CD4-positive, alpha-beta T cell (primary cell): ENCODE results near the gene SHC4. TPM values are rescaled to one million over a fixed set of nuclear protein-coding genes. Genes with fewer than 3 reads are reported as not detected.

ENCODE experiments used
- ATAC-seq: fragments of 200-7000 bp; cut with Tn5 transposase; one replicate; pipeline ENCODE4 v1.10.0; 2022; ENCODE audit warnings: mild to moderate bottlenecking; ENCODE audit not compliant: poor library complexity
- CTCF ChIA-PET: fragments of 350-600 bp; sonication (Branson Sonifier 250); formaldehyde crosslinking; loops from one replicate; lab custom pipeline; 2021; ENCODE audit warnings: antibody characterized with exemption, inconsistent platforms; lab: Charles Lee
- POLR2A ChIA-PET: fragments of 350-600 bp; sonication (Branson Sonifier 250); formaldehyde crosslinking; loops from one replicate; lab custom pipeline; 2021; ENCODE audit warnings: antibody characterized with exemption, inconsistent platforms; lab: Charles Lee
- DNase-seq, 14 experiments: peaks; one replicate each; pipeline ENCODE4 v3.0.0-alpha.2; 2013 to 2020; ENCODE audit warnings: mixed read lengths in 2 of 14
- H3K27ac ChIP-seq, 2 donors: one replicate each; pipeline versions ENCODE4 v1.5.1 to v1.7.0; 2013; ENCODE audit warnings: low read length in 2 of 2, low read depth in 1 of 2, mild to moderate bottlenecking in 1 of 2
- H3K27me3 ChIP-seq, 2 experiments: 1 replicate in 1 of 2; 2 replicates in 1 of 2; pipeline versions ENCODE4 v1.6.1 to v1.7.0; 2013; ENCODE audit warnings: low read length in 2 of 2, control low read depth in 1 of 2, mild to moderate bottlenecking in 1 of 2, moderate library complexity in 1 of 2; ENCODE audit not compliant: insufficient read depth in 2 of 2, control insufficient read depth in 1 of 2
- H3K36me3 ChIP-seq: one replicate; pipeline ENCODE4 v1.6.1; 2013; ENCODE audit warnings: low read length, control low read depth; ENCODE audit not compliant: insufficient read depth
- H3K4me1 ChIP-seq: one replicate; pipeline ENCODE4 v1.6.1; 2013; ENCODE audit warnings: low read length, control low read depth; ENCODE audit not compliant: insufficient read depth
- H3K4me3 ChIP-seq: one replicate; pipeline ENCODE4 v1.5.1; 2013; ENCODE audit warnings: mild to moderate bottlenecking, low read length, moderate library complexity
- H3K9me3 ChIP-seq, 2 experiments: 1 replicate in 1 of 2; 2 replicates in 1 of 2; pipeline versions ENCODE4 v1.6.1 to v1.7.0; 2013; ENCODE audit warnings: low read length in 2 of 2, mild to moderate bottlenecking in 2 of 2, control low read depth in 1 of 2, moderate library complexity in 1 of 2; ENCODE audit not compliant: control insufficient read depth in 1 of 2, insufficient read depth in 1 of 2
- H3K27ac Mint-ChIP-seq: one replicate; pipeline ENCODE4 v1.8.0; 2020; ENCODE audit warnings: mixed read lengths
- H3K27me3 Mint-ChIP-seq: one replicate; pipeline ENCODE4 v1.8.0; 2021; ENCODE audit warnings: mixed read lengths
- H3K36me3 Mint-ChIP-seq: one replicate; pipeline ENCODE4 v1.8.0; 2021; ENCODE audit warnings: low read depth, mixed read lengths
- H3K4me1 Mint-ChIP-seq: one replicate; pipeline ENCODE4 v1.8.0; 2021; ENCODE audit warnings: low read depth, mixed read lengths
- H3K4me3 Mint-ChIP-seq: one replicate; pipeline ENCODE4 v1.8.0; 2020; ENCODE audit warnings: mild to moderate bottlenecking, mixed read lengths
- H3K9me3 Mint-ChIP-seq: one replicate; pipeline ENCODE4 v1.8.0; 2020; ENCODE audit warnings: mixed read lengths
- intact Hi-C, 2 experiments: fragments of 100-400 bp; cut with DNase I in 1 of 2; cut with micrococcal nuclease in 1 of 2; formaldehyde crosslinking; loops; one replicate each; pipeline versions ENCODE4 v1.15.1 to v1.9.0; 2023 to 2025; cut with DNase I, micrococcal nuclease
- total RNA-seq, 174 experiments: library from RNA in 2 of 174; stranded (reverse) in 2 of 174; gene quantifications; one replicate each; pipeline ENCODE4 v1.2.3 and lab custom pipeline; 2021 to 2026
- TF ChIP-seq, protein P1 (sequence below): fragments of 200-600 bp; IDR thresholded peaks from one replicate; pipeline ENCODE4 v1.8.0; 2022; ENCODE audit warnings: antibody characterized with exemption, mild to moderate bottlenecking

Gene SHC4
- total RNA-seq, 2 experiments from 2014 or later = not detected

DNA sequence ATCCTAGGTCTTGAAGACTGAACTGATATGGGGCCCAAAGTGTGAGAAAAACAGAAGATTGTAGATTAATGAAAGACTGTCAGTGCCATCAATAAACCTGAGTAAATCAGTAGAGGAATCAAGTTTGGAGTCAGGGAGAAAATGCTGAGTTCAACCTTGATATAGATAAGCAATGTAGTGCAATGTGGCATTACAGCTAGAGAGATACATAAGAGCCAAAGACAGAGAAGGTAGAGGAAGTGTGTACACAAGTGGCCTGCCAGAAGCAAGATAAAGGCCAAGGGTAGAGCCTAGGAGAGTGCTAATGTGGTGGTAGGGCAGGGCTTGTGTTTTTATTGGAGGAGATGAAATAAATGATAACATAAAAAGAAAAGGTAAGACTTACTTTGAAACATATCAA, 111.8 kb downstream of the SHC4 start:
- Mint-ChIP-seq H3K9me3 (no peaks in the 10 kb centered on the region), H3K27ac (no peak overlapping the region), H3K4me3 (no peak overlapping the region), H3K36me3 (no peaks in the 10 kb centered on the region), H3K27me3 (peaks cover 12% of the 10 kb centered on the region), H3K4me1 (no peaks in the 10 kb centered on the region)
- H3K4me3 ChIP-seq = no peak overlapping the region
- no peaks in the 10 kb centered on the region for H3K9me3 ChIP-seq
- ChIA-PET POLR2A (no interaction called here), CTCF (no interaction called here)
- TF ChIP-seq, protein P1, sequence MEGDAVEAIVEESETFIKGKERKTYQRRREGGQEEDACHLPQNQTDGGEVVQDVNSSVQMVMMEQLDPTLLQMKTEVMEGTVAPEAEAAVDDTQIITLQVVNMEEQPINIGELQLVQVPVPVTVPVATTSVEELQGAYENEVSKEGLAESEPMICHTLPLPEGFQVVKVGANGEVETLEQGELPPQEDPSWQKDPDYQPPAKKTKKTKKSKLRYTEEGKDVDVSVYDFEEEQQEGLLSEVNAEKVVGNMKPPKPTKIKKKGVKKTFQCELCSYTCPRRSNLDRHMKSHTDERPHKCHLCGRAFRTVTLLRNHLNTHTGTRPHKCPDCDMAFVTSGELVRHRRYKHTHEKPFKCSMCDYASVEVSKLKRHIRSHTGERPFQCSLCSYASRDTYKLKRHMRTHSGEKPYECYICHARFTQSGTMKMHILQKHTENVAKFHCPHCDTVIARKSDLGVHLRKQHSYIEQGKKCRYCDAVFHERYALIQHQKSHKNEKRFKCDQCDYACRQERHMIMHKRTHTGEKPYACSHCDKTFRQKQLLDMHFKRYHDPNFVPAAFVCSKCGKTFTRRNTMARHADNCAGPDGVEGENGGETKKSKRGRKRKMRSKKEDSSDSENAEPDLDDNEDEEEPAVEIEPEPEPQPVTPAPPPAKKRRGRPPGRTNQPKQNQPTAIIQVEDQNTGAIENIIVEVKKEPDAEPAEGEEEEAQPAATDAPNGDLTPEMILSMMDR = no peak
- no peak overlapping the region for H3K27ac ChIP-seq
- DNase-seq = no peak
- no peaks in the 10 kb centered on the region for H3K36me3 ChIP-seq
- H3K4me1 ChIP-seq = no peaks in the 10 kb centered on the region
- no peaks in the 10 kb centered on the region for H3K27me3 ChIP-seq
- intact Hi-C loops = no loop called here
- no peak for ATAC-seq

DNA sequence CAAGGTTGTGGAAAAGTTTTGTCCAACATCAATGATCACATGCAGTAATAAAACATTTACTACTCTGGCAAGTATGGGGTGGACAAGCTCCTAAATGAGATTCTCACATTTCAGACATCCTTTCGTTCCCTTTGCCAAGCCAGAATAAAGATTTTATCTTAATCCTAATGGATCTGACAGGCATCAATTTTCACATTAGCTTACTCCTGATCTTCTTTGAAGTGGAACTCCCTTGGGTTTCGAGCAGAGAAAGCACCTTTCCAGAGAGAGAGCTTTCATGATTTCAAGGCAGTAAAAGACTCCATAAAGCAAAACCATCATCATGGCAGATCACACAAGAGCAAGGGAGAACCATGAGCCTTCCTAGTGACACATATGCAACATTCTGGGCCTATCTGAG, 113.1 kb downstream of the SHC4 start:
- Histone ChIP-seq H3K4me3 (no peak overlapping the region), H3K27me3 (no peaks in the 10 kb centered on the region), H3K4me1 (no peaks in the 10 kb centered on the region), H3K36me3 (no peaks in the 10 kb centered on the region), H3K9me3 (no peaks in the 10 kb centered on the region), H3K27ac (no peak overlapping the region)
- Mint-ChIP-seq H3K4me3 (no peak overlapping the region), H3K9me3 (no peaks in the 10 kb centered on the region), H3K36me3 (no peaks in the 10 kb centered on the region), H3K27ac (no peak overlapping the region), H3K4me1 (no peaks in the 10 kb centered on the region), H3K27me3 (peaks cover 12% of the 10 kb centered on the region)
- intact Hi-C loops = no loop called here
- DNase-seq (no peak), ATAC-seq (no peak)
- ChIA-PET CTCF (no interaction called here), POLR2A (no interaction called here)
- TF ChIP-seq, protein P1 = no peak

DNA sequence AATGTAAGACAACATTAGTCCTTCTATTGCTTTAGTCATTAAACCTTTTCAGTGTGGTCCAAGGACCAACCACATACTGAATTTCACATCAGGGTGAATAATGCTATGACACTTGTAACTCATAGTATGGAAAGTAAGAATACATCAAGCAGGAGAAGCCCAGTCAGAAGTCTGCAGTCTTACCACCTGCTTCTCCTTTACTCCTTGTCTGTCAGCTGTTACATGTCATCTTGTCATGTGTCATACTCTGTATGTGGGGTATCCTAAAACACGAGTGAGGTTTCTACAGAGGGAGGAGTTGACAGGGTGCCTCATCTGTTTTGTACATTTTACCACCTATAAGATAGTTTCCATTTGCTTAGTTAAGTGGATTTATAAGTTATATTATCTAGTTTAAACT, 118.6 kb downstream of the SHC4 start:
- TF ChIP-seq, protein P1 = no peak
- ATAC-seq = no peak
- Histone ChIP-seq H3K36me3 (no peaks in the 10 kb centered on the region), H3K9me3 (no peaks in the 10 kb centered on the region), H3K4me3 (no peak overlapping the region), H3K4me1 (no peaks in the 10 kb centered on the region), H3K27ac (no peak overlapping the region), H3K27me3 (no peaks in the 10 kb centered on the region)
- Mint-ChIP-seq H3K9me3 (no peaks in the 10 kb centered on the region), H3K27me3 (peaks cover 12% of the 10 kb centered on the region), H3K36me3 (no peaks in the 10 kb centered on the region), H3K4me3 (no peak overlapping the region), H3K4me1 (no peaks in the 10 kb centered on the region), H3K27ac (no peak overlapping the region)
- DNase-seq = no peak
- ChIA-PET POLR2A (no interaction called here), CTCF (no interaction called here)
- intact Hi-C loops = no loop called here
